Testis (tissue), 3 donors: ENCODE data around the gene WEE2. TPM values are rescaled to one million over a fixed set of nuclear protein-coding genes. Genes with fewer than 3 reads are reported as not detected.

ENCODE experiments used
- DNase-seq: peaks from one replicate; pipeline ENCODE4 v3.0.0-alpha.2; 2019
- H3K27ac ChIP-seq, 2 donors: fragments of 200-600 bp; sonication (generic); one replicate each; pipeline ENCODE4 v1.5.1; 2019
- H3K27me3 ChIP-seq: fragments of 200-600 bp; sonication (generic); one replicate; pipeline ENCODE4 v1.5.1; 2019
- H3K36me3 ChIP-seq: fragments of 200-600 bp; sonication (generic); one replicate; pipeline ENCODE4 v1.5.1; 2017; ENCODE audit warnings: low read depth; ENCODE audit errors: missing control alignments
- H3K4me1 ChIP-seq: fragments of 200-600 bp; sonication (generic); one replicate; pipeline ENCODE4 v1.5.1; 2019
- H3K4me3 ChIP-seq, 2 donors: fragments of 200-600 bp; sonication (generic); one replicate each; pipeline ENCODE4 v1.5.1; 2017 to 2019
- H3K9me3 ChIP-seq: fragments of 200-600 bp; sonication (generic); one replicate; pipeline ENCODE4 v1.5.1; 2017
- POLR2A ChIP-seq: fragments of 450-650 bp; IDR thresholded peaks from one replicate; pipeline ENCODE4 v1.6.1; 2017; ENCODE audit warnings: antibody characterized with exemption, mild to moderate bottlenecking, moderate library complexity
- WGBS, 2 donors: methylation state at CpG; one replicate each; pipeline ENCODE4 v1.1.5; 2018; 5-methylcytosine and 5-hydroxymethylcytosine counted together
- intact Hi-C: fragments of 100-400 bp; cut with DNase I; formaldehyde crosslinking; loops from one replicate; pipeline ENCODE4 v1.15.1; 2023; ENCODE audit warnings: low total_unique reads
- polyA plus RNA-seq: library from polyadenylated mRNA; stranded (reverse); fragments of 350-450 nt; fragmentation: Illumina TruSeq; extraction: RNeasy Lipid Tissue Mini Kit (QIAGEN cat#74804); gene quantifications from one replicate; pipeline ENCODE4 v1.2.3, GENCODE V29; 2014; ENCODE audit warnings: low read depth, low replicate concordance; ENCODE audit not compliant: insufficient read depth
- total RNA-seq, 2 donors: library from RNA; depleted of rRNA; stranded (reverse); fragments of >200 nt; gene quantifications; one replicate each; pipeline ENCODE4 v1.2.3, GENCODE V29; 2016
- TF ChIP-seq, protein P1 (sequence below), 3 experiments: fragments of 450-650 bp in 2 of 3; fragments of 200-600 bp in 1 of 3; sonication (generic) in 1 of 3; IDR thresholded peaks; one replicate each; pipeline ENCODE4 v1.5.1; 2016 to 2019; ENCODE audit warnings: antibody characterized with exemption in 3 of 3, mild to moderate bottlenecking in 2 of 3, moderate library complexity in 1 of 3

Gene WEE2
- total and polyA plus RNA-seq, 3 donors from 2014 or later: 0.20 to 1.4 TPM; not detected in 1

DNA sequence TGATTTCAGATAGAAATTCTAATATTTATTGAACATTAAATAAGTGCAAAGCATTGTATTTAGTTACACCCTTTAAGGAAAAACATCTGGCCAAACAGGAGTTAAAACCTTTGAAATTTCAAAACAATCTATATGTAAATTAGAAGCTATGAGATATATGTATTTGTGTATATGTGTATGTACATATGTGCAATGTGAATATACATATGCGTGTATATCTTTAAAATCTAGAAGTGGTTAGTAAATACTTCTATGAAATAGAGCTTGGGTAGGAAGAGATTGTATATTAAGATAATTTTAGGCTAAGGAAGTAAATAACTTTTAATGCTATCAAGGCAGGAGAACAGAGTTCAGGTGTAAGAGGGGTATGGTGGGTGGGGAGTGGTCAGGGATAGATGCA, 9.3 kb downstream of the WEE2 start:
- Histone ChIP-seq H3K36me3 (no peaks in the 10 kb centered on the region), H3K9me3 (no peaks in the 10 kb centered on the region), H3K27me3 (no peaks in the 10 kb centered on the region), H3K4me3 (no peak overlapping the region), H3K4me1 (no peaks in the 10 kb centered on the region), H3K27ac (no peak overlapping the region)
- intact Hi-C loops: no loop called here
- 94% methylated on average over 1 of the region's 1 CpG for WGBS, 2 donors
- TF ChIP-seq, protein P1, sequence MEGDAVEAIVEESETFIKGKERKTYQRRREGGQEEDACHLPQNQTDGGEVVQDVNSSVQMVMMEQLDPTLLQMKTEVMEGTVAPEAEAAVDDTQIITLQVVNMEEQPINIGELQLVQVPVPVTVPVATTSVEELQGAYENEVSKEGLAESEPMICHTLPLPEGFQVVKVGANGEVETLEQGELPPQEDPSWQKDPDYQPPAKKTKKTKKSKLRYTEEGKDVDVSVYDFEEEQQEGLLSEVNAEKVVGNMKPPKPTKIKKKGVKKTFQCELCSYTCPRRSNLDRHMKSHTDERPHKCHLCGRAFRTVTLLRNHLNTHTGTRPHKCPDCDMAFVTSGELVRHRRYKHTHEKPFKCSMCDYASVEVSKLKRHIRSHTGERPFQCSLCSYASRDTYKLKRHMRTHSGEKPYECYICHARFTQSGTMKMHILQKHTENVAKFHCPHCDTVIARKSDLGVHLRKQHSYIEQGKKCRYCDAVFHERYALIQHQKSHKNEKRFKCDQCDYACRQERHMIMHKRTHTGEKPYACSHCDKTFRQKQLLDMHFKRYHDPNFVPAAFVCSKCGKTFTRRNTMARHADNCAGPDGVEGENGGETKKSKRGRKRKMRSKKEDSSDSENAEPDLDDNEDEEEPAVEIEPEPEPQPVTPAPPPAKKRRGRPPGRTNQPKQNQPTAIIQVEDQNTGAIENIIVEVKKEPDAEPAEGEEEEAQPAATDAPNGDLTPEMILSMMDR (IDR thresholded peaks at IDR 0.05): no peak
- no peak for DNase-seq

DNA sequence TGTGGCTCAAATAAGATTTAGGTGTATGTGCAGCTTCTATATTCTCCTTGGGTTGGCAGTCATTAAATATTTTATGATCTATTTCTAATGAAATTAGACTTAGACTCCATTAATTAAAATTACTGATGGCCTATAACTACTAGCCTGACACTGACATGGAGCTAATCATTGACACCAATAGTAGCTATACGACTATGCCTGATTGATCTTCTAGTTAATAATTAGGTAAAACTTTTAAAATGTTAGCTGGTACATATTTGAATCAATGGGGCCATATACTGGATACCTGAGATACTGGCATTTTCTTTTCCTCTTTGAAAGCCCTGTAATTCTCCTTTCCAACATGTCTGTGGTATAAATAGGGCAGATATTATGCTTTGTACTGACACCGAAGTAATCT, 14.4 kb downstream of the WEE2 start:
- Histone ChIP-seq H3K4me1 (no peaks in the 10 kb centered on the region), H3K36me3 (no peaks in the 10 kb centered on the region), H3K9me3 (no peaks in the 10 kb centered on the region), H3K27ac (no peak overlapping the region), H3K27me3 (no peaks in the 10 kb centered on the region), H3K4me3 (no peak overlapping the region)
- DNase-seq: no peak
- TF ChIP-seq, protein P1 (IDR thresholded peaks at IDR 0.05): no peak
- TF ChIP-seq POLR2A: no peak
- WGBS, 2 donors: 95% methylated on average over 2 of the region's 2 CpGs
- intact Hi-C loops: no loop called here

DNA sequence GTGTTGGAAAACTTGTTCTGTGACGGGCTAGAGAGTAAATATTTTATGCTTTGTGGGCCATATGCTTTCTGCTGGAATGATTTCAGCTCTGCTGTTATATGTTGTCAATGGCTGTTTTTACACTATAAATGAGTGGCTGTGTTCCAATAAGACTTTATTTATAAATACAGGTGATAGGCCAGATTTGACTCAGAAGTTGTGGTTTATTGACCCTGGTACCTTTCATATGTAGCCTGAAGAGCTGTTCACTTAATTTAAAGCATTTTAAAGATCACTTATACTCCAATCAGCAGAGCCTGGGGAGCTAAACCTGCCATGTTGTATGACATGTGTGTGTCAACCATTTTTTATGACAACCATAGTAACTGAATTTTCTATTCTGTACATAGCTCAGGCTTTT, 20.9 kb downstream of the WEE2 start:
- Histone ChIP-seq H3K36me3 (no peaks in the 10 kb centered on the region), H3K9me3 (no peaks in the 10 kb centered on the region), H3K4me1 (no peaks in the 10 kb centered on the region), H3K4me3 (no peak overlapping the region), H3K27me3 (no peaks in the 10 kb centered on the region), H3K27ac (no peak overlapping the region)
- DNase-seq: no peak
- intact Hi-C loops: no loop called here
- 94% methylated on average over 1 of the region's 1 CpG for WGBS, 2 donors
- no peak for TF ChIP-seq POLR2A
- TF ChIP-seq, protein P1 (IDR thresholded peaks at IDR 0.05): no peak

DNA sequence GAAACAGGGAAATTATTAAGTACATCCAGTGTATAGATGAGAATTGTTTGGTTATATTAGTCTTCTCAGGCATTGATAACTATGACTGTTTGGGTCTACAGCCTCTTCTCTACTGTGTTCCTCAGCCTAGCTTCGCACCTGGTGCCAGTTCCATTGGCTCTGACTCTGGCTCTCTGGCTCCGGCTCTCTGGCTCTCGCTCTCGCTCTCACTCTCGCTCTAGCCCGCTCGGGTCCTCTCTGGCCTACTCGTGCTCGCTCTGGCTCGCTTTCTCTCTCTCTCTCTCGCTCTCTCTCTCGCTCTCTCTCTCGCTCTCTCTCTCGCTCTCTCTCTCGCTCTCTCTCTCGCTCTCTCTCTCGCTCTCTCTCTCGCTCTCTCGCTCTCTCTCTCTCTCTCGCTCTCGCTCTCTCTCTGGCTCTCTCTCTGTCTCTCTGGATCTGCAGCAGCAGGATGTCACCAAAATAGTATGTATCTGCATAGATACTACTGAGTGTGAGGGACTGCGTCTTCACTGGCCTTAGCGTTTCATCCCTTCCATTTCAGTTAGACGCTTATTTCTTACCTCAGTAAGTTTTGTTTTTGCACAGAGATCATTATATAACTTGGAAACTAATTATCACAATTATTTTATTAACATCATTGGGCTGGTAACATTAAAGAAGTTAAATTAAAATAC, 23.5 kb downstream of the WEE2 start:
- H3K27ac ChIP-seq: no peak overlapping the region
- no peak for DNase-seq

More for the DNA sequence above, 23.5 kb downstream of the WEE2 start:
- WGBS, 2 donors: 81 to 87% methylated on average over 17 to 23 of the region's 24 CpGs
- TF ChIP-seq, protein P1 (IDR thresholded peaks at IDR 0.05): no peak
- no peak for TF ChIP-seq POLR2A
- H3K9me3 ChIP-seq: no peaks in the 10 kb centered on the region
- H3K4me3 ChIP-seq: no peak overlapping the region
- intact Hi-C loops: no loop called here
- no peaks in the 10 kb centered on the region for H3K4me1 ChIP-seq
- no peaks in the 10 kb centered on the region for H3K36me3 ChIP-seq
- no peaks in the 10 kb centered on the region for H3K27me3 ChIP-seq
